K562 (cell line): Measurements from ENCODE around the gene PRR7. TPM values are rescaled to one million over a fixed set of nuclear protein-coding genes. Genes with fewer than 3 reads are reported as not detected.

Source experiments
- EWSR1 ChIP-seq: fragments of 450-650 bp; IDR thresholded peaks from 2 replicates; pipeline ENCODE4 v1.6.1; 2018; ENCODE audit warnings: borderline replicate concordance, mild to moderate bottlenecking, low read depth, moderate library complexity; ENCODE audit not compliant: partially characterized antibody
- RBFOX2 ChIP-seq: fragments of 200-400 bp; formaldehyde crosslinking; IDR thresholded peaks from 2 replicates; pipeline ENCODE4 v1.6.1; 2017; ENCODE audit warnings: low read depth, mild to moderate bottlenecking, low read length, moderate library complexity
- ZFP36 ChIP-seq: fragments of 150-350 bp; IDR thresholded peaks from 2 replicates; pipeline ENCODE4 v1.6.1; 2018; ENCODE audit warnings: low read length, low read depth; ENCODE audit not compliant: partially characterized antibody
- ZKSCAN1 ChIP-seq: fragments of 150-350 bp; IDR thresholded peaks from 2 replicates; pipeline ENCODE4 v1.6.1; 2016; ENCODE audit warnings: low read depth, low read length
- polyA plus RNA-seq, 8 experiments: library from polyadenylated mRNA; depleted of rRNA in 4 of 8; stranded (reverse) in 5 of 8; unstranded in 3 of 8; fragments of >200 nt; fragmentation: Nextera tagmentation in 2 of 8; fragmentation: Illumina TruSeq in 1 of 8; extraction: Ambion mirVana in 2 of 8; extraction: Trizol in 1 of 8; gene quantifications; 2 replicates each; pipeline versions ENCODE4 v1.2.1 to v1.2.3, GENCODE V29; 2011 to 2014; ENCODE audit warnings: inconsistent platforms in 1 of 8, missing spikeins in 1 of 8
- total RNA-seq, 7 experiments: library from RNA; depleted of rRNA in 6 of 7; stranded (reverse); fragments of >200 nt in 6 of 7; fragmentation: Illumina TruSeq in 2 of 7; extraction: Trizol in 2 of 7; gene quantifications; 2 replicates each; pipeline versions ENCODE4 v1.2.1 to v1.2.3, GENCODE V29; 2011 to 2021; ENCODE audit warnings: low replicate concordance in 1 of 7
- TF ChIP-seq, protein P1 (sequence below), 2 experiments: fragments of 150-350 bp in 1 of 2; IDR thresholded peaks; 2 replicates each; pipeline ENCODE4 v1.6.1; 2012 to 2016; ENCODE audit warnings: low read depth in 2 of 2, low read length in 2 of 2, mild to moderate bottlenecking in 1 of 2, moderate library complexity in 1 of 2

PRR7 gene
- total and polyA plus RNA-seq, 9 of the 15 experiments (the other 6 are each of a cell fraction or from before 2014, with no cell fraction given): 0.80 to 11.3 (median 10.4) TPM; not detected in 4

DNA sequence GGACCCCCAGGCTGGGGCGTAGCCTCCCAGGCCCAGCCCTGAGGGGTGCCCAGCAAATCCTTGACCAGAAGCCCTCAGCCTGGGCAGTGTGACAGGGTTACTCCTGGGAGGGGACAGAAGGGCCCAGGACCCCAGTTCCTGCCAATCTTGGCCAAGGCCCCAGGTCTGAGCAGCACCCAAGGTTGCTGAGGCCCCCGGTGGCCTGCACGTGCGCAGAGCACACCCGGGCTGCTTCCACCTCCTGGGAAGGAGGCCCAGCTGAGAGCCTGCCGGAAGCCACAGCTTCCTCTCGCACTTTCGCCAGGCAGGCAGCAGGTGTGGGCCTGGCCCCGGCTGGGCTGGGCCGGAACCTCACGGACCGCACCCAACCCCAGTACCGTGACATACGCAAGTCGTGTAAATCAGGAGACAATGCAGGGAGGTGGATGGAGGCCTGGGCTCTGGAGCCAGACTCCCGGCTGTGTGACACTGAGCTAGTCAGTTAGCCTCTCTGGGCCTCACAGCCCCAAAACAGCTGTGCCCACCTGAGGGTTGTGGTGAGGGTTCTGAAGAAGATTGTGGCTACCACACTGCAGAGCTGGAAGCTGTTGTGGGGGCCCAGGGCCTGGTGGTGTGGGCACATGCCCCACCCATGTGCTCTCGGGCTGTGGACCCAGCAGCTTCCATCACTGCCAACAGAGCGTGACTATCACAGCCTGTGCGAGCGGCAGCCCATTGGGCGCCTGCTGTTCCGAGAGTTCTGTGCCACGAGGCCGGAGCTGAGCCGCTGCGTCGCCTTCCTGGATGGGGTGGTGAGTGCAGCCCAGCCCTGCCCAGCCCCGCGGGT lies 15.1 kb upstream of the PRR7 start (continued):
- TF ChIP-seq, protein P1, sequence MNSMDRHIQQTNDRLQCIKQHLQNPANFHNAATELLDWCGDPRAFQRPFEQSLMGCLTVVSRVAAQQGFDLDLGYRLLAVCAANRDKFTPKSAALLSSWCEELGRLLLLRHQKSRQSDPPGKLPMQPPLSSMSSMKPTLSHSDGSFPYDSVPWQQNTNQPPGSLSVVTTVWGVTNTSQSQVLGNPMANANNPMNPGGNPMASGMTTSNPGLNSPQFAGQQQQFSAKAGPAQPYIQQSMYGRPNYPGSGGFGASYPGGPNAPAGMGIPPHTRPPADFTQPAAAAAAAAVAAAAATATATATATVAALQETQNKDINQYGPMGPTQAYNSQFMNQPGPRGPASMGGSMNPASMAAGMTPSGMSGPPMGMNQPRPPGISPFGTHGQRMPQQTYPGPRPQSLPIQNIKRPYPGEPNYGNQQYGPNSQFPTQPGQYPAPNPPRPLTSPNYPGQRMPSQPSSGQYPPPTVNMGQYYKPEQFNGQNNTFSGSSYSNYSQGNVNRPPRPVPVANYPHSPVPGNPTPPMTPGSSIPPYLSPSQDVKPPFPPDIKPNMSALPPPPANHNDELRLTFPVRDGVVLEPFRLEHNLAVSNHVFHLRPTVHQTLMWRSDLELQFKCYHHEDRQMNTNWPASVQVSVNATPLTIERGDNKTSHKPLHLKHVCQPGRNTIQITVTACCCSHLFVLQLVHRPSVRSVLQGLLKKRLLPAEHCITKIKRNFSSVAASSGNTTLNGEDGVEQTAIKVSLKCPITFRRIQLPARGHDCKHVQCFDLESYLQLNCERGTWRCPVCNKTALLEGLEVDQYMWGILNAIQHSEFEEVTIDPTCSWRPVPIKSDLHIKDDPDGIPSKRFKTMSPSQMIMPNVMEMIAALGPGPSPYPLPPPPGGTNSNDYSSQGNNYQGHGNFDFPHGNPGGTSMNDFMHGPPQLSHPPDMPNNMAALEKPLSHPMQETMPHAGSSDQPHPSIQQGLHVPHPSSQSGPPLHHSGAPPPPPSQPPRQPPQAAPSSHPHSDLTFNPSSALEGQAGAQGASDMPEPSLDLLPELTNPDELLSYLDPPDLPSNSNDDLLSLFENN (IDR thresholded peaks at IDR 0.05; ENCODE audit: low read depth in 2 of 2, low read length in 2 of 2): no peak
- TF ChIP-seq RBFOX2: peak; percentile 65
- TF ChIP-seq EWSR1: no peak
- TF ChIP-seq ZKSCAN1: no peak
- TF ChIP-seq ZFP36: peak; percentile 35
